Measurements from ENCODE around the gene SIGLEC1.

DNA sequence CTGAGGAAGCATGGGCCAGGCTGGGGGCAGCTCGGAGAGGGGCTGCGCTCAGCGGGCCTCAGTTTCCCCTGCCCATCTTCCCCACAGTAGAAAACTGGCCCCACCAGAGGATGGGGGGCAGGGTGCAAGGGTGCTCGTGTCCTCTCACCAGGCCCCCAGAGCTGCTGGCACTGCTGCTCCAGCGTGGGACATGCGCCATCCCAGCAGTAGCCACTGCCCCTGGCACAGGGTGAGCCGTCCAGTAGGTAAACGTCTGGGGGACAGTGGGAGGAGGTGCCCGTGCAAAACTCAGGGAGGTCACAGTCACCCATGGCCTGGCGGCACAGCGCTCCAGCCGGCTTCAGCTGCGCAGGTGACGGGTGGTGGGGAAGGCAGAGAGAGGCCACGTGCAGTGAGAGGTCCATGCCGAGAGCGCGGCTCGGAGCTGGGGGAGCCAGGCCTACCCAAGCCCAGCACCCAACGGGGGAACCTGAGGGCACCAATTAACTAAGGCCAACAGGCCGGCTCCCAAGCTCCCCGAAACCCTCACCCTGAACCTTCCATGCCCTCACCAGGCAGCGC lies 40.3 kb downstream of the SIGLEC1 start:
- TF ChIP-seq, protein P1, sequence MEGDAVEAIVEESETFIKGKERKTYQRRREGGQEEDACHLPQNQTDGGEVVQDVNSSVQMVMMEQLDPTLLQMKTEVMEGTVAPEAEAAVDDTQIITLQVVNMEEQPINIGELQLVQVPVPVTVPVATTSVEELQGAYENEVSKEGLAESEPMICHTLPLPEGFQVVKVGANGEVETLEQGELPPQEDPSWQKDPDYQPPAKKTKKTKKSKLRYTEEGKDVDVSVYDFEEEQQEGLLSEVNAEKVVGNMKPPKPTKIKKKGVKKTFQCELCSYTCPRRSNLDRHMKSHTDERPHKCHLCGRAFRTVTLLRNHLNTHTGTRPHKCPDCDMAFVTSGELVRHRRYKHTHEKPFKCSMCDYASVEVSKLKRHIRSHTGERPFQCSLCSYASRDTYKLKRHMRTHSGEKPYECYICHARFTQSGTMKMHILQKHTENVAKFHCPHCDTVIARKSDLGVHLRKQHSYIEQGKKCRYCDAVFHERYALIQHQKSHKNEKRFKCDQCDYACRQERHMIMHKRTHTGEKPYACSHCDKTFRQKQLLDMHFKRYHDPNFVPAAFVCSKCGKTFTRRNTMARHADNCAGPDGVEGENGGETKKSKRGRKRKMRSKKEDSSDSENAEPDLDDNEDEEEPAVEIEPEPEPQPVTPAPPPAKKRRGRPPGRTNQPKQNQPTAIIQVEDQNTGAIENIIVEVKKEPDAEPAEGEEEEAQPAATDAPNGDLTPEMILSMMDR (conservative IDR thresholded peaks at IDR 0.05; ENCODE audit: low read length) = no peak
- no peak for TF ChIP-seq EZH2phosphoT487 (IDR thresholded peaks at IDR 0.05; ENCODE audit: borderline replicate concordance)
